KMS-11 (cell line): Measurements from ENCODE around the gene FGF21.

ENCODE experiments used
- H2AFZ ChIP-seq: fragments of 200-600 bp; sonication (generic); 2 replicates; pipeline ENCODE4 v1.6.1; 2016; ENCODE audit warnings: antibody characterized with exemption, mixed run types, low read depth
- H3K27ac ChIP-seq: fragments of 200-600 bp; sonication (generic); 2 replicates; pipeline ENCODE4 v1.6.1; 2016; ENCODE audit warnings: mild to moderate bottlenecking, mixed run types
- H3K27me3 ChIP-seq: fragments of 200-600 bp; sonication (generic); 2 replicates; pipeline ENCODE4 v1.6.1; 2017; ENCODE audit warnings: mild to moderate bottlenecking, low read depth, mixed run types, moderate library complexity; ENCODE audit not compliant: insufficient read depth
- H3K36me3 ChIP-seq: fragments of 200-600 bp; sonication (generic); 2 replicates; pipeline ENCODE4 v1.6.1; 2017; ENCODE audit warnings: mild to moderate bottlenecking, mixed run types; ENCODE audit not compliant: insufficient read depth
- H3K4me1 ChIP-seq: fragments of 200-600 bp; sonication (generic); 2 replicates; pipeline ENCODE4 v1.6.1; 2016; ENCODE audit warnings: mild to moderate bottlenecking, low read depth, mixed run types; ENCODE audit not compliant: poor library complexity, severe bottlenecking
- H3K4me2 ChIP-seq: fragments of 200-600 bp; sonication (generic); 2 replicates; pipeline ENCODE4 v1.7.0; 2016; ENCODE audit warnings: mild to moderate bottlenecking, mixed run types
- H3K4me3 ChIP-seq: fragments of 200-600 bp; sonication (generic); IDR thresholded peaks from 2 replicates; pipeline ENCODE4 v1.6.1; 2017; ENCODE audit warnings: low read depth, low read length, mixed read lengths; ENCODE audit not compliant: insufficient read depth
- H3K79me2 ChIP-seq: fragments of 200-600 bp; sonication (generic); 2 replicates; pipeline ENCODE4 v1.6.1; 2016; ENCODE audit warnings: low read depth, mixed run types; ENCODE audit not compliant: insufficient read depth
- H3K9ac ChIP-seq: fragments of 200-600 bp; sonication (generic); 2 replicates; pipeline ENCODE4 v1.6.1; 2016; ENCODE audit warnings: mild to moderate bottlenecking, mixed run types
- H4K20me1 ChIP-seq: fragments of 200-600 bp; sonication (generic); 2 replicates; pipeline ENCODE4 v1.6.1; 2016; ENCODE audit warnings: mild to moderate bottlenecking, mixed run types; ENCODE audit not compliant: insufficient read depth
- TF ChIP-seq, protein P1 (sequence below): fragments of 200-600 bp; sonication (generic); conservative IDR thresholded peaks from 2 replicates; pipeline ENCODE4 v1.6.1; 2017; ENCODE audit warnings: low read depth, mild to moderate bottlenecking, antibody characterized with exemption, low read length, moderate library complexity, mixed read lengths

FGF21 gene

DNA sequence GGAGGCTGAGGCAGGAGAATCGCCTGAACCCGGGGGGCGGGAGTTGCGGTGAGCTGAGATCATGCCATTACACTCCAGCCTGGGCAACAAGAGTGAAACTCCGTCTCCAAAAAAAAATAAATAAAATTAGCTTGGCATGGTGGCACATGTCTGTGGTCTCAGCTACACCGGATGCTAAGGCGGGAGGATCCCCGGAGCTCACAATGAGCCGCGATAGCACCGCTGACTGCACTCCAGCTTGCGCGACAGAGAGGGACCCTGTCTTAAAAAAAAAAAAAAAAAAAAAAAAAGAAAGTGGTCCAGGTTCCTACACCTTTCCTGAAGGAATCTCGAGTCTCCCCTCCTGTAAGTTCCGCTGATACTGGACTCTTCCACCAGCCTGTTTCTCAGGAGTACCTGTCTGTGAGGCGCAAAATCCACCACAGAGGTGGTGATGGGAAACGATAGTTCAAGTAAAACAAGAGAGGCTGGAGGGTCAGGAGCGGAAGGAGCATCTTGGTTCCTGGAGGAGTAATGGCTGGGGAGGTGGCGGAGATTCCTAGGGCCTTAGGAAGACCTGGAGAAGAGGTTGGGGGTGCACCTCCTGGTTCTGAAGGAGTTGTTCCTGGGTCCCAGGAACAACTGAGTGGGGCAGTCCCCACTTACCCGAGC is 3.4 kb upstream of the FGF21 start:
- Histone ChIP-seq H3K27ac (no peak overlapping the region), H3K36me3 (no peaks in the 10 kb centered on the region), H3K4me2 (peak overlapping the region; percentile 66), H3K4me3 (no peak overlapping the region), H3K9ac (no peak overlapping the region), H3K79me2 (no peaks in the 10 kb centered on the region), H2AFZ (peak overlapping the region; percentile 73; the same call in 1 of the 2 replicates), H3K27me3 (peaks cover 54% of the 10 kb centered on the region), H4K20me1 (no peaks in the 10 kb centered on the region), H3K4me1 (peaks cover 14% of the 10 kb centered on the region)
- TF ChIP-seq, protein P1, sequence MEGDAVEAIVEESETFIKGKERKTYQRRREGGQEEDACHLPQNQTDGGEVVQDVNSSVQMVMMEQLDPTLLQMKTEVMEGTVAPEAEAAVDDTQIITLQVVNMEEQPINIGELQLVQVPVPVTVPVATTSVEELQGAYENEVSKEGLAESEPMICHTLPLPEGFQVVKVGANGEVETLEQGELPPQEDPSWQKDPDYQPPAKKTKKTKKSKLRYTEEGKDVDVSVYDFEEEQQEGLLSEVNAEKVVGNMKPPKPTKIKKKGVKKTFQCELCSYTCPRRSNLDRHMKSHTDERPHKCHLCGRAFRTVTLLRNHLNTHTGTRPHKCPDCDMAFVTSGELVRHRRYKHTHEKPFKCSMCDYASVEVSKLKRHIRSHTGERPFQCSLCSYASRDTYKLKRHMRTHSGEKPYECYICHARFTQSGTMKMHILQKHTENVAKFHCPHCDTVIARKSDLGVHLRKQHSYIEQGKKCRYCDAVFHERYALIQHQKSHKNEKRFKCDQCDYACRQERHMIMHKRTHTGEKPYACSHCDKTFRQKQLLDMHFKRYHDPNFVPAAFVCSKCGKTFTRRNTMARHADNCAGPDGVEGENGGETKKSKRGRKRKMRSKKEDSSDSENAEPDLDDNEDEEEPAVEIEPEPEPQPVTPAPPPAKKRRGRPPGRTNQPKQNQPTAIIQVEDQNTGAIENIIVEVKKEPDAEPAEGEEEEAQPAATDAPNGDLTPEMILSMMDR: no peak

DNA sequence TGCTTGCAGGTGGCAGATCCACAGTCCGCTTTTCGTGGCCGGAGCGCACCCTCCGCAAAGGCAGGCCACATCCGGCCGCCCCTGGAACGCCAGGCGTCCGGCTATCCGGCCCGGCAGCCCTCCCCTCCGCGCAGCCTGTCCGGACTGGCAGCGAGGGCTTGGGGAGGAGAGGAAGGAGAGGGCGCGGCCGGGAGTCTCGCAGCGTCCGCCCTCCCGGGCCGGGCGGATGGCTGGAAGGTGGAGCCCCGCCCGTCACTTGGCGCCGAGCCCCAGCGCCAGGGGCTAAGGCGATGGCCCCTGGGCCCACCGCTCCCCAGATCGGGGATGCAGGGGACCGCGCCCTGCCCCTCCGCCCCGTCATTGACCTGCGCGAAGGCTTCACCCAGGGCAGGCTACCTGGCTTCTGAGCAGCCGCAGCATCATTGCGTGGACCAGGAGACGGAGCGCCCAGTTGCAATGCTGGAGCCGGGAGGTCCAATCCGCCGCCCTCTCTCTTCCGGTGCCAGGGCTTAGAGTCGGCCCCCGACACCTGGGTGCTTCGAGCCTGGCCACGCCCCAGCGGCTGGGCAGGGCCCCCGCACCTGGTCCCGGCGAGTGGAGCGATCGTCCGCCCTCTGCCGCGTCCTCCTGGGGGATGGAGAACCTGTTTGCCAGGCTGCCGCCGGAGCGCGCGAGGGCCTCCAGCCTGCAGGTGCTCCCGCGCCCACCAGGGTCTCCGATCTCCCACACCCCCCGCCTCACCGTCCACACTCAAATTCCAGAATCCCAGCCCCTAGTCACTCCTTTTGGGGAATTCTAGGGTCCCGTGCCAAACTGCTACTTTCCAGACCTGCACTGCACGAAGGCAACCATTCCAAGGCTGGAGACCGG is 2.6 kb upstream of the FGF21 start, which contains the start of gene FUT1:
Gene FUT1, minus strand, starts transcription at position 146 of the 870 bp plus-strand sequence. CDS start 1,360 bp downstream, outside the sequence.
- no peak within 1 kb of the TSS for H3K27ac ChIP-seq
- peak within 1 kb of the TSS; percentile 73 for H2AFZ ChIP-seq
- no peak within 1 kb of the TSS; the same call in 1 of the 2 replicates for H3K9ac ChIP-seq
- H3K36me3 ChIP-seq: no peaks in the 10 kb centered on the region
- peak within 1 kb of the TSS; percentile 66 for H3K4me2 ChIP-seq
- no peaks in the 10 kb centered on the region for H3K79me2 ChIP-seq
- TF ChIP-seq, protein P1: no peak
- peaks cover 54% of the 10 kb centered on the region for H3K27me3 ChIP-seq
- H3K4me1 ChIP-seq: peaks cover 14% of the 10 kb centered on the region
- H4K20me1 ChIP-seq: no peaks in the 10 kb centered on the region
- no peak within 1 kb of the TSS for H3K4me3 ChIP-seq

- Histone ChIP-seq H3K27ac (no peak overlapping the region), H3K79me2 (no peaks in the 10 kb centered on the region), H3K4me1 (peaks cover 14% of the 10 kb centered on the region), H3K4me2 (no peak overlapping the region), H3K9ac (no peak overlapping the region), H2AFZ (no peak overlapping the region), H3K27me3 (peaks cover 51% of the 10 kb centered on the region), H4K20me1 (no peaks in the 10 kb centered on the region), H3K4me3 (no peak overlapping the region), H3K36me3 (no peaks in the 10 kb centered on the region)
- TF ChIP-seq, protein P1: no peak
These were observed 463 bp downstream of the FGF21 start for GRCh38 chr19:48755787-48756186.

GRCh38 chr19:48756212-48756611 is 888 bp downstream of the FGF21 start:
- Histone ChIP-seq H3K4me1 (peaks cover 14% of the 10 kb centered on the region), H3K27ac (no peak overlapping the region), H4K20me1 (no peaks in the 10 kb centered on the region), H2AFZ (no peak overlapping the region), H3K4me2 (no peak overlapping the region), H3K27me3 (peaks cover 53% of the 10 kb centered on the region), H3K9ac (no peak overlapping the region), H3K79me2 (no peaks in the 10 kb centered on the region), H3K4me3 (no peak overlapping the region), H3K36me3 (no peaks in the 10 kb centered on the region)
- TF ChIP-seq, protein P1: no peak
